ENCODE results near the gene TSEN15.
"Not testable (repeated sequence)": the region's sequence is repeated elsewhere in the genome, so short reads cannot be mapped to it uniquely, and the experiment has no call there.

The TSEN15 gene

GRCh38 chr1:184032306-184032929 lies 19.1 kb upstream of the TSEN15 start:
- no peak for DNase-seq

DNA sequence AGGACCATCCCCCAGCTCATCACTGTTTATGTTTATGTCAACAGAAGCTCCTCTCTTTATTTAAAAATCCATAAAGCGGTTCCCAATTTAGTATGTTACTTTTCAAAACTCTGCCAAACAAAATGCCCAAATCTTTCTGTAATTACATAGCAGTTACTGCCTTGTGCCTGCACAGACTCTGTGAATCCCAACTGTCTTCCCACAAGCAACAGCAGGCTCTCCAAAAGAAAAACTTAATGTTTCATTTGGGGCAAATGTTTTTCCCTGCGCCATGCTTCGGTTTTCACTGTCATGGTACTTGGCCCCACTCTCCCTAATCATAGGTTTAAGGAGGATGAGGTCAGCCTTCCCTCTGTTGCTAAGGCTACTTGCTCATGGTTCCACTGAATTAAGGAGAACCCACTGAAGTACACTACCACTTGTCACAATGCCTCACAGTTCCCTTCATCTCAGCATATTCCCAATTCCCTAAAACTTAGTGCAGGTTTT lies 18.6 kb upstream of the TSEN15 start:
- DNase-seq = no peak

GRCh38 chr1:184033711-184034167 lies 17.8 kb upstream of the TSEN15 start:
- no peak for DNase-seq

- DNase-seq = no peak
Measured at GRCh38 chr1:184034761-184035379, 16.7 kb upstream of the TSEN15 start.

- no peak for DNase-seq
Measured at GRCh38 chr1:184035719-184036516, 15.6 kb upstream of the TSEN15 start.

- DNase-seq = no peak
Measured at GRCh38 chr1:184036517-184036949, 15.0 kb upstream of the TSEN15 start.

DNA sequence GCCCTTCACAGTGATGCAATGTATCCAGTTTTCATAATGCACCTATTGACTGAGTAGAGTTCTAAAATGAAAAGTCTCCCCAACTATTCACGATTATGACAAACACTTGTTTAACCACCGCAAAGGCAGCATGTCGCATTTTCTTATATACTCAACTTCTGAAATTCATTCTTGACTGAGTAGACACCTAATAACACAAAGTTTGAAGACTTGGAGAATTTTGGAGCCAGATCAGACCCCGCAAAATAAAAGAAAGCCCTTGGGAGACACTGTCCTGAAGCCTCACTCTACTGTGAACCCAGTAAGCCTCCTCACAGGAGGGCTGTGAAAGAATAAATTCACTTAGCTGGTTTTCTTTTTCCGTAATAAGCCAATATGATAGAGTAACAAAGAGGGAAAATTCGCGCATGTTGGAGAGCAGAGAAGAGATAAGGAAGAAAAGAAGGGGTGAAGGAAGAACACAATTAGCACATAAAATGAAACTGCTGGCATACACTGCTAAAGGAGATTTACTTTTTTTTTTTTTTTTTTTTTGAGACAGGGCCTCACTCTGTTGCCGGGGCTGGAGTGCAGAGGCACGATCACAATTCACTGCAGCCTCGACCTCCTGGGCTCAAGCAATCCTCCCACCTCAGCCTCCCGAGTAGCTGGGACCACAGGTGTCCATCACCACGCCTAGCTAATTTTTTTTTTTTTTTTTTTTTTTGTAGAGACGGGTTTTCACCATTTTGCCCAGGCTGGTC lies 13.5 kb upstream of the TSEN15 start:
- no peak for DNase-seq

DNA sequence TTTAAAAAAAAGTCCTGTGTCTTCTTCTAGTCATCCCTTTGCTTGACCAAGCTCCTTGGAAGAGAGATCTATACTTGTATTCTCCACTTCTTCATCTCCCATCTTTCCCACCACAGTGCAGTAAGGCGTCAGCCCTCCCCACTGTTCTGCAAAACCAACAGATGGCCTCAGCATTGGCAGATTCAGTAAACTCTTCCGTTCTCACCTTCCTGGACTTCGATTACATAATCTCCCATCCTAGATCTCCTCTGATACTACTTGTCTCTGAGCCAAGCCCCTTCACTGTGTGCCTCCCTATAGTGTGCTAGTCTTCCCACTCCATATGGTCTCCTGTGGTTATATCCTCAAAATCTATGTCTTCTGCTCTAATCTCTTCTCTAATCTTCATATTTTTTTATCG lies 12.4 kb upstream of the TSEN15 start:
- no peak for DNase-seq

GRCh38 chr1:184041731-184042130 lies 9.8 kb upstream of the TSEN15 start:
- DNase-seq = no peak

- not testable (repeated sequence) for DNase-seq
Measured at GRCh38 chr1:184043315-184043714, 8.2 kb upstream of the TSEN15 start.

DNA sequence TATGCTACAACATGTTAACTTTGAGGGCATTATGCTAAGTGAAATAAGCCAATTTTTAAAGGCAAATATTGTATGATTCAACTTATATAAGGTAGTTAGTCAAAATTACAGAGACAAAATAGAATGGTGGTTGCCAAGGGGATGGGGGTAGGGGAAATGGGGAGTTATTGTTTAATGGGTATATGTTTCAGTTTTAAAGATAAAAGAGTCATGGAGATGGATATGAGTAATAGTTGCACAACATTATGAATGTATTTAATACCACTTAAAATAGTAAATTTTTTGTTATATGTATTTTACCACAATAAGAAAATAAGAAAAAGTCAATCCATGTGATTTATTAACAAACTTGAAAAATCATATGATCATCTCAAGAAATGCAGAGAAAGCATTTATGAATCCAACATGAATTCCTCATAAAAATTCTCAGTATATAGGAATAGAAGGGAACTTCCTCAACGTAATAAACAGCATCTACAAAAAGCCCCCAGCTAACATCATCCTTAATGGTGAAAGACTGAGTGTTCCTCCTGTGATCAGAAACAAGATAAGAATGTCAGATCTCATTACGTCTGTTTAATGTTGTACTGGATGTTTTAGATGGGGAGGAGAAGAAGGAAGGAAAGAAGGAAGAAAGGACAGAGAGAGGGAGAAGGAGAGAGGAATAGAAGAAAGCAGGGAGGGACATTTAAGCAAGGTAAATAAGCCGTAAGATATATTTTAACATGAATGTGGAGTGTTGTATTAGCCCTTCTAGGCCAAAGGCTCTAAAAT lies 6.7 kb upstream of the TSEN15 start:
- no peak for DNase-seq

DNA sequence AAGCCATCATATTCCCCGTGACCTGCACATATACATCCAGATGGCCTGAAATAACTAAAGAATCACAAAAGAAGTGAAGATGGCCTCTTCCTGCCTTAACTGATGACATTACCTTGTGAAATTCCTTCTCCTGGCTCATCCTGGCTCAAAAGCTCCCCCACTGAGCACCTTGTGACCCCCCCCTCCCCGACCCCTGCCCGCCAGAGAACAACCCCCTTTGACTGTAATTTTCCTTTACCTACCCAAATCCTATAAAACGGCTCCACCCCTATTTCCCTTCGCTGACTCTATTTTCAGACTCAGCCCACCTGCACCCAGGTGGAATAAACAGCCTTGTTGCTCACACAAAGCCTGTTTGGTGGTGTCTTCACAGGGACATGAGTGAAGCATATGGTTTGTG lies 4.0 kb upstream of the TSEN15 start:
- DNase-seq = not testable (repeated sequence)

GRCh38 chr1:184048561-184049240 lies 2.8 kb upstream of the TSEN15 start:
- DNase-seq = no peak

DNA sequence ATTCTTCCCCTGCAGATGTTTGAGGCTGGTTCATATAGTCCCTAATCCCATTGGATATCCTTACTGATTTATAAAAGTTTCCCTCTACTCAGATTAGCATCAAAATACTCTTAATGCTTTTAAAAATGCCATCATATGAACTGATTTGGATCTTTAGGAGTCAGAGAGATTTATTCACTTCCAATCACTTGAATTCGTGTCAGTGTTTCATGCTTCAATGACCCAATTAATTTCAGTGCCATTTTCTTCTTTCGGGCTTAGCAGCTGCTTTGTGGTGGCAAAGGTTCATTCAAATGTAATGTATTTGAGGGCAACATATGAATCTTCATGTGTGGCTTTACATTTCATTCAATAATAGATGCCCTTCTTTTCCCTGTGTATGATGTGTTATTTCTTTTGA lies 2.2 kb upstream of the TSEN15 start:
- no peak for DNase-seq

- DNase-seq = no peak
Measured at GRCh38 chr1:184049836-184050468, 1.6 kb upstream of the TSEN15 start.

GRCh38 chr1:184050636-184051035 lies 894 bp upstream of the TSEN15 start:
- DNase-seq = no peak

- DNase-seq = no peak
Measured at GRCh38 chr1:184051138-184051484, 419 bp upstream of the TSEN15 start.

- DNase-seq = no peak
Measured at GRCh38 chr1:184052194-184052559, 647 bp downstream of the TSEN15 start.

DNA sequence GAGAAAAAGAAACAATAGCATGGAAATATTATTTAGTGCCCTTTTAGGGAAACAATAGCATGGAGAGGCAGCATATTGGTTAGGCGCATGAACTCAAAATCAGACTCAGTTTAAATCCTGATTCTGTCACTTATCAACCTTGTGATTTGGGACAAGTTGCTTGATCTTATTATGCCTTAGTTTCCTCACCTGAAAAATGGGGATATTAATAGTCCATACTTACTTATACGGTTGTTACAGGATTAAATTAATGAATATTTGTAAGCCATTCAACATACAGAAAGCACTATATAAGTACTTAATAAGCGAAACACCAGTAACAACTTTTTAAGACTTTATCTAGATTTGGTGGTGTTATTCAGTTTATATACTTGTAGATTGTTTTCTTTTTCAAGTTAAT lies 1.2 kb downstream of the TSEN15 start:
- no peak for DNase-seq

GRCh38 chr1:184053881-184054280 lies 2.4 kb downstream of the TSEN15 start:
- DNase-seq = no peak

DNA sequence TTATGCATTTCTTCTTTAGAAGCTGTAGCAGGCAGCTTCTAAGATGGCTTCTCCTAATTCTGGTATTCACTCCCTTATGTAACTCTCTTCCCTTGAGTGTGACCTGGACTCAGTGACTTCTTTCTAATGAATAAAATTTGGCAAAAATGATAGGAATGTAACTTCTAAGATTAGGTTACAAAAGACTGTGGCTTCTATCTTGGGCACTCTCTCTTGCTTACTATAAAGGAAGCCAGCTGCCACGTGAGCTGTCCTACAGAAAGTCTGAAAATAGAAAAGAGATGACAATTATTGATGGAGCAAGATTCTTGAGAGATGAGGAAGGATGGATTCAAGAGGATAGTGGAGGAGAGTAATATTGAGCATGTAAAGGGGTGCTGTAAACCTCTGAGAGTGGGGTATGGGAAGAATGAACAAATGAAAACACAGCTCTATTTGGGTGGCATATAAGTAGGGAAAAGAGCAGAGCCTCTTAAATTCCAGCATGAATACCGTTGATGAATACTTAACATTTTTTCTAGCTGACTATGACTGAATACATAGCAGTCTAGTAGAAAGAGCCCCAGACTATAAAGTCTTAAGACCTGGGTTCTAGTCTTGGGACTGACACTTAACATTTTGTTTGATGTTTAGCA lies 5.5 kb downstream of the TSEN15 start:
- no peak for DNase-seq

All from activated CD4-positive, alpha-beta T cell treated with anti-CD3 and anti-CD28 coated beads, Interleukin-2, amount 50 U/mL, for 1 hour (primary cell).